Spleen (tissue), 11 donors: ENCODE results near the gene LPP. TPM values are rescaled to one million over a fixed set of nuclear protein-coding genes. Genes with fewer than 3 reads are reported as not detected.

ENCODE experiments used
- DNase-seq: peaks from one replicate; pipeline ENCODE4 v3.0.0-alpha.2; 2020
- H3K27ac ChIP-seq, 8 donors: fragments of 200-600 bp; sonication (generic) in 7 of 8; 1 replicate in 4 of 8; 2 replicates in 4 of 8; pipeline versions ENCODE4 v1.5.0 to v1.8.0; 2016 to 2021; ENCODE audit warnings: inconsistent platforms in 4 of 8, mild to moderate bottlenecking in 4 of 8, moderate library complexity in 1 of 8
- H3K27me3 ChIP-seq, 7 donors: fragments of 200-600 bp; sonication (generic) in 6 of 7; replicated peaks in 1 of 7; 1 replicate in 4 of 7; 2 replicates in 3 of 7; pipeline versions ENCODE4 v1.5.0 to v1.8.0; 2016 to 2021; ENCODE audit warnings: inconsistent platforms in 3 of 7, mild to moderate bottlenecking in 1 of 7
- H3K36me3 ChIP-seq, 6 donors: fragments of 200-600 bp; sonication (generic) in 5 of 6; 1 replicate in 4 of 6; 2 replicates in 2 of 6; pipeline versions ENCODE4 v1.5.0 to v1.8.0; 2016 to 2021; ENCODE audit warnings: inconsistent platforms in 2 of 6
- H3K4me1 ChIP-seq, 6 donors: fragments of 200-600 bp; sonication (generic) in 5 of 6; 1 replicate in 3 of 6; 2 replicates in 3 of 6; pipeline versions ENCODE4 v1.5.0 to v1.8.0; 2016 to 2021; ENCODE audit warnings: inconsistent platforms in 3 of 6
- H3K4me3 ChIP-seq, 8 donors: fragments of 200-600 bp; sonication (generic) in 7 of 8; 1 replicate in 4 of 8; 2 replicates in 4 of 8; pipeline versions ENCODE4 v1.5.0 to v1.8.0; 2016 to 2021; ENCODE audit warnings: inconsistent platforms in 4 of 8, mild to moderate bottlenecking in 4 of 8, moderate library complexity in 2 of 8
- H3K9me3 ChIP-seq, 8 donors: fragments of 200-600 bp; sonication (generic) in 7 of 8; 1 replicate in 4 of 8; 2 replicates in 4 of 8; pipeline versions ENCODE4 v1.5.0 to v1.8.0; 2016 to 2021; ENCODE audit warnings: inconsistent platforms in 4 of 8
- POLR2A ChIP-seq, 3 donors: fragments of 450-650 bp; IDR thresholded peaks; one replicate each; pipeline ENCODE4 v1.5.1; 2017; ENCODE audit warnings: antibody characterized with exemption in 3 of 3, mild to moderate bottlenecking in 1 of 3
- POLR2AphosphoS5 ChIP-seq, 3 donors: sonication (generic); formaldehyde crosslinking; IDR thresholded peaks; one replicate each; pipeline ENCODE4 v1.5.1; 2017; ENCODE audit warnings: antibody characterized with exemption in 3 of 3
- WGBS, 5 donors: extraction: QIAGEN DNeasy Blood & Tissue Kit in 3 of 5; methylation state at CpG; one replicate each; pipeline versions ENCODE4 v1.1.5 to v1.1.7; 2013 to 2018; 5-methylcytosine and 5-hydroxymethylcytosine counted together
- intact Hi-C: fragments of 100-400 bp; cut with DNase I; formaldehyde crosslinking; loops from one replicate; pipeline ENCODE4 v1.15.0; 2023; ENCODE audit warnings: low total_unique reads
- polyA plus RNA-seq, 3 donors: library from polyadenylated mRNA; stranded (reverse); fragments of 200-250 nt; gene quantifications; one replicate each; pipeline ENCODE4 v1.2.1, GENCODE V29; 2013
- total RNA-seq, 7 donors: library from RNA; depleted of rRNA in 3 of 7; stranded (reverse); fragments of >200 nt in 3 of 7; fragmentation: NEBNext Ultra II Directional in 4 of 7; extraction: Animal tissue kit (Norgen Biotek cat#: 25700) in 4 of 7; gene quantifications; one replicate each; pipeline versions ENCODE4 v1.1.0 to v1.2.1, GENCODE V29; 2016 to 2021
- TF ChIP-seq, protein P1 (sequence below), 11 experiments: fragments of 200-600 bp in 7 of 11; fragments of 450-650 bp in 4 of 11; sonication (generic) in 4 of 11; IDR thresholded peaks in 8 of 11; conservative IDR thresholded peaks in 3 of 11; 1 replicate in 7 of 11; 2 replicates in 4 of 11; pipeline versions ENCODE4 v1.4.0 to v1.8.0; 2016 to 2021; ENCODE audit warnings: antibody characterized with exemption in 11 of 11, inconsistent platforms in 4 of 11, mild to moderate bottlenecking in 1 of 11
- donor health status: healthy with polysubstance abuse.
- donor health status: DM: no; HTN: no; CAD: no; lungs with moderate emphysema.
- donor health status: DM: no; HTN: no; CAD: no.
- donor health status: Bipolar disorder and iron deficiency.
- donor health status: healthy.
- donor health status: DM: no; HTN: no; CAD: no.
- donor health status: DM: yes; HTN: yes; CAD: no.

LPP gene
- total and polyA plus RNA-seq, 10 donors, result 2.4 to 270 (median 156) TPM

- Histone ChIP-seq H3K27ac (no peak overlapping the region), H3K9me3 (no peaks in the 10 kb centered on the region), H3K27me3 (no peaks in the 10 kb centered on the region), H3K36me3 (peaks cover 0 to 25% (median 0%) of the 10 kb centered on the region in 6 donors), H3K4me1 (no peaks in the 10 kb centered on the region), H3K4me3 (no peak overlapping the region)
- DNase-seq, result no peak
- 93 to 100% (median 97%) methylated on average over 1 of the region's 1 CpG for WGBS, 5 donors
- intact Hi-C loops, result no loop called here
- no peak for TF ChIP-seq POLR2A (IDR thresholded peaks at IDR 0.05)
- TF ChIP-seq, protein P1, sequence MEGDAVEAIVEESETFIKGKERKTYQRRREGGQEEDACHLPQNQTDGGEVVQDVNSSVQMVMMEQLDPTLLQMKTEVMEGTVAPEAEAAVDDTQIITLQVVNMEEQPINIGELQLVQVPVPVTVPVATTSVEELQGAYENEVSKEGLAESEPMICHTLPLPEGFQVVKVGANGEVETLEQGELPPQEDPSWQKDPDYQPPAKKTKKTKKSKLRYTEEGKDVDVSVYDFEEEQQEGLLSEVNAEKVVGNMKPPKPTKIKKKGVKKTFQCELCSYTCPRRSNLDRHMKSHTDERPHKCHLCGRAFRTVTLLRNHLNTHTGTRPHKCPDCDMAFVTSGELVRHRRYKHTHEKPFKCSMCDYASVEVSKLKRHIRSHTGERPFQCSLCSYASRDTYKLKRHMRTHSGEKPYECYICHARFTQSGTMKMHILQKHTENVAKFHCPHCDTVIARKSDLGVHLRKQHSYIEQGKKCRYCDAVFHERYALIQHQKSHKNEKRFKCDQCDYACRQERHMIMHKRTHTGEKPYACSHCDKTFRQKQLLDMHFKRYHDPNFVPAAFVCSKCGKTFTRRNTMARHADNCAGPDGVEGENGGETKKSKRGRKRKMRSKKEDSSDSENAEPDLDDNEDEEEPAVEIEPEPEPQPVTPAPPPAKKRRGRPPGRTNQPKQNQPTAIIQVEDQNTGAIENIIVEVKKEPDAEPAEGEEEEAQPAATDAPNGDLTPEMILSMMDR (IDR thresholded peaks at IDR 0.05 in 8 of 11, conservative IDR thresholded peaks at IDR 0.05 in 3 of 11), result no peak
- no peak for TF ChIP-seq POLR2AphosphoS5 (IDR thresholded peaks at IDR 0.05)
Observed at GRCh38 chr3:188764609-188765008, 610.7 kb downstream of the LPP start.

GRCh38 chr3:188769831-188770230 lies 615.9 kb downstream of the LPP start:
- Histone ChIP-seq H3K36me3 (no peaks in the 10 kb centered on the region), H3K4me3 (no peak overlapping the region), H3K27me3 (no peaks in the 10 kb centered on the region), H3K4me1 (peaks cover 0 to 7% (median 2%) of the 10 kb centered on the region in 6 donors), H3K9me3 (no peaks in the 10 kb centered on the region), H3K27ac (no peak overlapping the region)
- 88 to 100% (median 91%) methylated on average over 2 to 3 of the region's 3 CpGs for WGBS, 5 donors
- intact Hi-C loops, result no loop called here
- TF ChIP-seq, protein P1 (IDR thresholded peaks at IDR 0.05 in 8 of 11, conservative IDR thresholded peaks at IDR 0.05 in 3 of 11), result no peak
- no peak for TF ChIP-seq POLR2AphosphoS5 (IDR thresholded peaks at IDR 0.05)
- TF ChIP-seq POLR2A (IDR thresholded peaks at IDR 0.05), result no peak
- DNase-seq, result no peak

DNA sequence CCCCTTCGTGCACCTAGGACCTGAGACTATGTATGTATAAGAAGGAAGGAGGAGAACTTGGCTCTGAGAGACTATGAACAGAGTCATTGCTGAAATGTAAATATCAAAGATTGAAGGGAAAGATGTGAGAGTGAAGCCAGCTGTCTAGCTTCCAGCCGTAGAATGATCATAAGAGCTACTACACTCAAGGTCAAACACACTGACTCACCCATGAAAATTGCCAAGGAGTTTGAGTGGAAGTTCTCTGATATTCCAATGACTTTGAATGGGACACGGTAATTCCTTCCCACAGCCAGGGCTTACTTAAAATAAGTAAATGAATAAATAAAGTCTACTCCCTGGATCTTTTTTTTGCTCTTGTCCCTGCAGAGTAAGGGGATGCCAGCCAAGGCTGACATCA lies 618.9 kb downstream of the LPP start:
- no peaks in the 10 kb centered on the region for H3K27me3 ChIP-seq
- no peaks in the 10 kb centered on the region for H3K9me3 ChIP-seq
- H3K36me3 ChIP-seq, result no peaks in the 10 kb centered on the region
- H3K4me3 ChIP-seq, result no peak overlapping the region
- no peak for DNase-seq
- TF ChIP-seq POLR2AphosphoS5 (IDR thresholded peaks at IDR 0.05) (peak in 1 of 3 donors; percentile 16), POLR2A (IDR thresholded peaks at IDR 0.05) (no peak)
- intact Hi-C loops, result no loop called here
- H3K4me1 ChIP-seq, result peaks cover 0 to 7% (median 2%) of the 10 kb centered on the region in 6 donors
- WGBS, 5 donors, result 72 to 86% (median 79%) methylated on average over 3 of the region's 3 CpGs
- no peak overlapping the region for H3K27ac ChIP-seq

GRCh38 chr3:188775412-188775811 lies 621.5 kb downstream of the LPP start:
- Histone ChIP-seq H3K4me1 (peaks cover 0 to 14% (median 6%) of the 10 kb centered on the region in 6 donors), H3K27ac (no peak overlapping the region)

More at GRCh38 chr3:188775412-188775811, 621.5 kb downstream of the LPP start:
- WGBS, 5 donors, result 83 to 95% (median 91%) methylated on average over 3 of the region's 3 CpGs
- TF ChIP-seq, protein P1 (IDR thresholded peaks at IDR 0.05 in 8 of 11, conservative IDR thresholded peaks at IDR 0.05 in 3 of 11), result no peak
- no peak for TF ChIP-seq POLR2A (IDR thresholded peaks at IDR 0.05)
- H3K4me3 ChIP-seq, result no peak overlapping the region
- no peaks in the 10 kb centered on the region for H3K36me3 ChIP-seq
- H3K9me3 ChIP-seq, result no peaks in the 10 kb centered on the region
- DNase-seq, result no peak
- intact Hi-C loops, result no loop called here
- H3K27me3 ChIP-seq, result no peaks in the 10 kb centered on the region
